ENCODE data around the gene SVBP. TPM values are rescaled to one million over a fixed set of nuclear protein-coding genes. Genes with fewer than 3 reads are reported as not detected.

The SVBP gene
- polyA plus RNA-seq, 3 donors, result 19.5 to 56.1 (median 54.3) TPM

DNA sequence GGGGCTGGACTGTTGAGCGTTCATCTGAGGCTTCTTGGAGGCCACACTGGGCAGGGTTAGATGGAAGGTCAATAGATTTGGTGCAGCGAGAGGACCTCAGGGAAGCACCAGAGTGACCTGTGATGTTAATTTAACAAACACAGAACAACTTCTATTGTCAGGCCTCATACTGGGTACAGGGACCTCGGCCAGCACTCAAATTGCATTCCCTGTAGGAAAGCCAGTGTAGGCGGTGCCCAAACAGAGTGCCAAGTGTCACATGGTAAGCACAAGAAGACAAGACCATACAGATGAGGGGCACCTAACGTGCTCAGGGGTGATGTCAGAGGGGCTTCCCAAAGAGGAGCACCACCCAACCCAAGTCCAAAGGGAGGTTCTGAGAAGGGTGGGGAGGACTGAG is 31.1 kb downstream of the SVBP start:
- no peak for DNase-seq
- no peaks in the 10 kb centered on the region for H3K9me3 ChIP-seq (replicated peaks in 1 of 2; ENCODE audit: control insufficient read depth in 1 of 2, insufficient read depth in 1 of 2, low read length in 2 of 2)
- peaks cover 7 to 11% of the 10 kb centered on the region in 2 donors for H3K4me1 ChIP-seq (ENCODE audit: control insufficient read depth in 1 of 2, insufficient read depth in 2 of 2, low read length in 2 of 2)
- H4K20me1 ChIP-seq (ENCODE audit: insufficient read depth, low read length), result no peaks in the 10 kb centered on the region
- peaks cover 28 to 30% of the 10 kb centered on the region in 2 donors for H3K36me3 Mint-ChIP-seq
- H2AFZ ChIP-seq (ENCODE audit: insufficient read depth, low read depth, low read length, poor library complexity, severe bottlenecking), result no peak overlapping the region
- no peak overlapping the region for H3K27ac ChIP-seq (ENCODE audit: low read depth in 1 of 2, low read length in 2 of 2)
- H3K4me2 ChIP-seq (replicated peaks; ENCODE audit: extremely low read depth, low read length, poor library complexity, severe bottlenecking), result no peak overlapping the region
- no peak overlapping the region for H3K9ac ChIP-seq (ENCODE audit: insufficient read depth, low read length, poor library complexity, severe bottlenecking)
- H3K4me3 Mint-ChIP-seq, result peak overlapping the region; percentile 77 to 90
- peaks cover 5 to 12% of the 10 kb centered on the region in 2 donors for H3K36me3 ChIP-seq (replicated peaks in 1 of 2; ENCODE audit: control insufficient read depth in 1 of 2, insufficient read depth in 2 of 2, low read length in 2 of 2)
- H3K9me3 Mint-ChIP-seq, result peaks cover 0 to 7% (median 1%) of the 10 kb centered on the region in 7 donors
- H3K79me2 ChIP-seq (ENCODE audit: insufficient read depth, low read length), result no peaks in the 10 kb centered on the region
- peaks cover 21 to 29% (median 25%) of the 10 kb centered on the region in 3 donors for H3K27me3 Mint-ChIP-seq (ENCODE audit: low read depth in 3 of 3)
- H3K4me1 Mint-ChIP-seq, result peaks cover 13% of the 10 kb centered on the region
- H3K27me3 ChIP-seq (ENCODE audit: control insufficient read depth in 2 of 2, insufficient read depth in 2 of 2, low read length in 2 of 2), result peaks cover 4 to 24% of the 10 kb centered on the region in 2 donors
- WGBS (ENCODE audit: insufficient coverage), result 92% methylated on average over 4 of the region's 5 CpGs
- TF ChIP-seq, protein P1, sequence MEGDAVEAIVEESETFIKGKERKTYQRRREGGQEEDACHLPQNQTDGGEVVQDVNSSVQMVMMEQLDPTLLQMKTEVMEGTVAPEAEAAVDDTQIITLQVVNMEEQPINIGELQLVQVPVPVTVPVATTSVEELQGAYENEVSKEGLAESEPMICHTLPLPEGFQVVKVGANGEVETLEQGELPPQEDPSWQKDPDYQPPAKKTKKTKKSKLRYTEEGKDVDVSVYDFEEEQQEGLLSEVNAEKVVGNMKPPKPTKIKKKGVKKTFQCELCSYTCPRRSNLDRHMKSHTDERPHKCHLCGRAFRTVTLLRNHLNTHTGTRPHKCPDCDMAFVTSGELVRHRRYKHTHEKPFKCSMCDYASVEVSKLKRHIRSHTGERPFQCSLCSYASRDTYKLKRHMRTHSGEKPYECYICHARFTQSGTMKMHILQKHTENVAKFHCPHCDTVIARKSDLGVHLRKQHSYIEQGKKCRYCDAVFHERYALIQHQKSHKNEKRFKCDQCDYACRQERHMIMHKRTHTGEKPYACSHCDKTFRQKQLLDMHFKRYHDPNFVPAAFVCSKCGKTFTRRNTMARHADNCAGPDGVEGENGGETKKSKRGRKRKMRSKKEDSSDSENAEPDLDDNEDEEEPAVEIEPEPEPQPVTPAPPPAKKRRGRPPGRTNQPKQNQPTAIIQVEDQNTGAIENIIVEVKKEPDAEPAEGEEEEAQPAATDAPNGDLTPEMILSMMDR (IDR thresholded peaks at IDR 0.05), result no peak
- no peak overlapping the region for H3K27ac Mint-ChIP-seq
- no peak overlapping the region for H3K4me3 ChIP-seq (replicated peaks in 1 of 3; ENCODE audit: low read depth in 2 of 3, low read length in 3 of 3)
- intact Hi-C loops (cut with micrococcal nuclease), result no loop called here

DNA sequence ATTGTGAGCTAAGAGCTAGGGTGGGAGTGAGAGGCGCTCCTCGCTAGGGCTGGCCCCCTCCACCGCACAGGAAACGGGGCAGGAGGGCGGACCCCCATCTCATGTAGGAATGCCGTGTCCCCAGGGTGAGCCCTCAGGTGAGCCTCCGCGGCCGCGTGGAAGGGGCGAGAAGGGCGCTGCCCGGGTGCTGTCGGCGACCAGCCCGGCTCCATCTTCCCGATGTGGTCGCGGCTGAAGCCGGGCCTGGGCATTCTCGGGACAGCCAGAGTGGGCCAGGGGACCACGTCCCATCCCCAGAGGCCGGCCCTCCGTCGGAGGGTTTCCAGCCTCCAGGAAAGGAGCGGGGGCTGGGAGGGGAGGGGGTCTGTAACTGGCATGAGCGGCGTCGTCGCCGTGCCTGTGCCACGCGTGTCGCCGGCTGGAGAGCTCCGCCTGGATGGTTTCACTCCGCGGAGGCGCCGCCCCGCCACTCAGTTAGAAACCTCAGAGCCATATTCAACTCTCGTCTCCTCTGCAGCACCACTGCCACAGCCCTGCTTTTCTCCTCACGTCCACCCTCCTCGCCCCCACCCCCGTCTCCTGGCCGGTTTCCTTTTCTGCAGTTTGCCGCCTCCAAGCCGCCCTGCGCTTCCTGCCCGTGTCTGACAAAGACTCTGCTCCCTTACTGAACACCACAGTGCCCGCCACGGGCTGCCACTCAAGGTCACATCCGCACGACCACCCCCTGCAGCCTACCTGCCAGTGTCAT is 32.1 kb downstream of the SVBP start, which contains the start of gene TMEM269:
TSS of gene TMEM269 (plus strand) at position 46 of the 748 bp plus-strand sequence. CDS start 4,903 bp downstream, outside the sequence.
- TF ChIP-seq, protein P1 (IDR thresholded peaks at IDR 0.05), result no peak
- Histone ChIP-seq H3K36me3 (replicated peaks in 1 of 2; ENCODE audit: control insufficient read depth in 1 of 2, insufficient read depth in 2 of 2, low read length in 2 of 2) (peaks cover 14 to 22% of the 10 kb centered on the region in 2 donors), H3K79me2 (ENCODE audit: insufficient read depth, low read length) (no peaks in the 10 kb centered on the region), H3K9me3 (replicated peaks in 1 of 2; ENCODE audit: control insufficient read depth in 1 of 2, insufficient read depth in 1 of 2, low read length in 2 of 2) (no peaks in the 10 kb centered on the region), H2AFZ (ENCODE audit: insufficient read depth, low read depth, low read length, poor library complexity, severe bottlenecking) (peak within 1 kb of the TSS; percentile 53), H3K4me3 (replicated peaks in 1 of 3; ENCODE audit: low read depth in 2 of 3, low read length in 3 of 3) (peak within 1 kb of the TSS; percentile 14 to 56 (median 17)), H3K4me2 (replicated peaks; ENCODE audit: extremely low read depth, low read length, poor library complexity, severe bottlenecking) (peak within 1 kb of the TSS; percentile 65), H3K4me1 (ENCODE audit: control insufficient read depth in 1 of 2, insufficient read depth in 2 of 2, low read length in 2 of 2) (peaks cover 7 to 11% of the 10 kb centered on the region in 2 donors), H4K20me1 (ENCODE audit: insufficient read depth, low read length) (no peaks in the 10 kb centered on the region), H3K27me3 (ENCODE audit: control insufficient read depth in 2 of 2, insufficient read depth in 2 of 2, low read length in 2 of 2) (peaks cover 4 to 24% of the 10 kb centered on the region in 2 donors), H3K9ac (ENCODE audit: insufficient read depth, low read length, poor library complexity, severe bottlenecking) (peak within 1 kb of the TSS; percentile 43), H3K27ac (ENCODE audit: low read depth in 1 of 2, low read length in 2 of 2) (no peak within 1 kb of the TSS)
- Mint-ChIP-seq H3K27ac (peak within 1 kb of the TSS in 2 of 7 donors; percentile 39 to 81), H3K36me3 (peaks cover 36 to 37% of the 10 kb centered on the region in 2 donors), H3K9me3 (peaks cover 0 to 7% (median 1%) of the 10 kb centered on the region in 7 donors), H3K27me3 (ENCODE audit: low read depth in 3 of 3) (peaks cover 21 to 29% (median 25%) of the 10 kb centered on the region in 3 donors), H3K4me3 (peak within 1 kb of the TSS; percentile 77 to 90), H3K4me1 (peaks cover 13% of the 10 kb centered on the region)
- intact Hi-C loops (cut with micrococcal nuclease), result loop anchor here in 1 of 2 donors (5.0 kb wide), 1 partner anchor 127 kb away; no protein-coding TSS in a partner anchor
- DNase-seq, result no peak
- 5% methylated on average over 54 of the region's 54 CpGs for WGBS (ENCODE audit: insufficient coverage)

Data from CD14-positive monocyte (primary cell).